KBM-7 (cell line): ENCODE data around the gene MS4A14.
A peak's percentile ranks its signal among the peaks of the same experiment; 100 is the strongest.
"Not testable (repeated sequence)": the region's sequence is repeated elsewhere in the genome, so short reads cannot be mapped to it uniquely, and the experiment has no call there.

Experiments
- DNase-seq: peaks from one replicate; pipeline ENCODE4 v3.0.0-alpha.2; 2015
- in situ Hi-C: fragments of 300-500 bp; cut with MboI; formaldehyde crosslinking; loops from 2 replicates; pipeline ENCODE4 v1.14.3; 2020; ENCODE audit warnings: low sequenced_read_pairs, low pct_unique_long_range_greater_than_20kb, mixed read lengths

MS4A14 gene

DNA sequence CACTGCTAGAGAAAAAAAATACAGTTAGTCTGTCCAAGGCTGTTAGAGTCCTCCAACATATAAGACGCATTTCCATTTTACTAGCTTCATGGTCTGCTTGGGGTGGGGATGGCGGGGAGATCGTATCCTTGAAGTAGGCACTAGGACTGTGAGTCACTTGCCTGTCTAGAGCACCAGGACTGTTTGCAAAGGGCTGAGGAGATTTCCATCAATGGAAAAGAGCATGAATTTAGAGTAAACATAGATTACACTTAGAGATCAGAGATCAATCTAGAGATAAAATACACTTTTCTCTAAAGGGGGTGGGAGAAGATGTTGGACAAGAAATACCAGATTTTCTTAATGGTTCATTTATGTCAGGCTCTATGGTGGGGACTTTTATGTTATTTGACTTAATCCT is 19.7 kb upstream of the MS4A14 start:
- in situ Hi-C loops, result no loop called here
- no peak for DNase-seq

DNA sequence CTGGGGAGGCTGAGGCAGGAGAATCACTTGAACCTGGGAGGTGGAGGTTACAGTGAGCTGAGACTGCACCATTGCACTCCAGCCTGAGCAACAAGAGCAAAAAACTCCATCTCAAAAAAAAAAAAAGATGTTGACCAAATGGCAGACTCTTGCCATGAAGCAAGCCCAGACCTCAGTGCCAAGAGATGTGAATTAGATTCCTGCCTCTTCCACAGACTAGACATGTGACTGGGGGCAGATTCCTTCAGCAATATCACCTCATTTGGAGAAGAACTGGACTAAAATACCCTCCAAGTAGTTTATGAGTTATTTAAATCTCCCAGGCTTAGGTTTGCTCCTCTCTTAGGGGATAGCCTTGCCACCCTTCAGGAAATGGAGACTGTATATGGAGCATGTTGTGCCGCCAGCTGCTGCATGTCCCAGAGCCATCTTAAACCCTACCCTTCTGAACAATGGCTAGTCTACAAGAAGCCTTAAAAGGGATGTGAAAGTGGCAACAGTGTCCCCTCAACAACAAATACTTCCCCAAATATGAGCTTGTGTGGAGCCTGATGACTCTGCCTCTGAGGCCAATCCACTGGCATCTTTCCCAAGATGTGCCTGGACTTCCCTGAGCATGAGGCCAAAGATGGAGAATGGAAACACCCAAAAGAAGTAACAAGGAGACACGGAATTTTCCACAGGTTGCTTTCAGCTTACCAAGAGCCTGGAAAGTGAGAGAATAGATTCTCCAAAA is 18.7 kb upstream of the MS4A14 start:
- in situ Hi-C loops, result no loop called here
- peak; percentile 70 for DNase-seq

DNA sequence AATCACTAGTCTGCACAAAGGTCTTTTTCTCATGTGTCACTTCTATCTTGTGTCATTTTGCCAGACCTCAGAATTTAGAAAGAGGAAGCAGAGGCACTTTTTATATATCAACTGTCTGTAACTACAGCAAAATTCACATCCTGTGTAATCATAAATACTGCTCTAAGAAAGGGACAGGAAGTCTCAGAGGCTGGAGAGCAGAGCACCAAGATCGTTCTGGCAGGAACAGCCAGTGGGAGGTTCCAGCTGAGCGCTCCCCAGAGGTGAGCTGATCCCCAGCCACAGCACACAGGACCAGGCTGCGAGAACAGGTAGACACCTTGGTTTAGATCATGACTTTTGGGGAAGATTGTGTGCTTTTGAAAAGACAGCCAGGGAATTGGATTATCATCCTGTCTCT is 17.9 kb upstream of the MS4A14 start, which contains the start of gene MS4A7:
MS4A7 (plus strand) TSS at position 179 of the 400 bp plus-strand sequence. CDS start 4,610 bp downstream, outside the sequence.
- DNase-seq, result peak; percentile 92
- in situ Hi-C loops, result no loop called here

DNA sequence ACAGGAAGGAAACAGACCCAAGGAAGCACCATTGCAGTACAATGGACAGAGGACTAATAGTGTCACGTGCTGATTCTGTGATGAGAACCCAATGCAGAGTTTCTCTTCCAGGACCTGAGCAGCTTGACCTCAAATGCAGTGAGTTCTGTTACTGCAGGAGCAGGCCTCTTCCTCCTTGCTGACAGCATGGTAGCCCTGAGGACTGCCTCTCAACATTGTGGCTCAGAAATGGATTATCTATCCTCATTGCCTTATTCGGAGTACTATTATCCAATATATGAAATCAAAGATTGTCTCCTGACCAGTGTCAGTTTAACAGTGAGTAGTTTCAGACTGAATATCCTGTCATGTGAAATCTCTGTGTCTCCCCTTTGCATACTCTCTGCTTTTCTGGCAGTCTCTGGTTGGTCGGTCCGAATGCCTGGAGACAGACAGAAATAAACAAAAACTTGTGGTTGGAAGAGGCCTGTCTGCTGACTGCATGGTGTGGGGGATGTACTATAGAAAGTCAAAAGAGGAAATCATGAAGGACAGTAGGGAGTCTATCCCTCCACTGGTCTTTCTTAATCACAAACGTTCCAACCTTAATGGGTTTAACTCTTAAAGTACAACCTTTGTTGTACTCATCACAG is 6.9 kb upstream of the MS4A14 start:
- DNase-seq, result peak; percentile 97
- in situ Hi-C loops, result no loop called here

DNA sequence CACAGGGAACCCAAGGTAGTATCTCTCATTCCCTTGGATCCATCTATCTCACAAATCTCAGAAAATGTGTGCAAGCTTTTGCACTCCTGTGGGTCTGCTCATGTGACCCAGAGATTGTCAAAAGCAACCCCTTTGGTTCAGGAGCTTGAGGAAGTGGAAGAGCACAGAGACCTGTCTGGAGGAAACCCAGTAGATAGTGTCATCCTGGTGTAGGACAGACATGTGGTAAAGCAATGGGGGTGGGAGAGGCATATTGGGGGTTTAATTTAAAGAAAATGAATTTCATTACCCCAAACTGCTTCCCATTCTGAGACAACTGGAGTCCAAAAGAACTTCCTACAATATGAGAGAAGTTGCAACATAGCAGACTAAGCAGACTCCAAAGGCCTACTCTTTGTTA is 5.8 kb upstream of the MS4A14 start:
- in situ Hi-C loops, result no loop called here
- peak; percentile 43 for DNase-seq

DNA sequence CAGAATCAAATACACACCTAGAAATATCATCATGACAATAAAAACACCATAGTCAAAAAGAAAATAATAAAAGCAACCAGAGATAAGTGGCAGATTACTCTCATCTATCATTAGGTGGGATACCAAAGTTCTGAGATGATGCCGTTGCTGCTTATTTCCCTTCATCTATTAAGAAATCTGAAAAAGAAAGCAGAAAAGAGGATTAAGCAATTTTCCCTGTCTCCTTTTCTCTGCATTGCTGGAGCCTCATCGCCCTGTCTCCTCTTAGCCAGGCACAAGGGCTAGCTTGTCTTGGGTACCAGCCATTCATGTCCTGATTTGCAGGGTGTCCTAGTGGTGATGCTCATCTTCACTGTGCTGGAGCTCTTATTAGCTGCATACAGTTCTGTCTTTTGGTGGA is 3.9 kb upstream of the MS4A14 start:
- in situ Hi-C loops, result no loop called here
- no peak for DNase-seq

DNA sequence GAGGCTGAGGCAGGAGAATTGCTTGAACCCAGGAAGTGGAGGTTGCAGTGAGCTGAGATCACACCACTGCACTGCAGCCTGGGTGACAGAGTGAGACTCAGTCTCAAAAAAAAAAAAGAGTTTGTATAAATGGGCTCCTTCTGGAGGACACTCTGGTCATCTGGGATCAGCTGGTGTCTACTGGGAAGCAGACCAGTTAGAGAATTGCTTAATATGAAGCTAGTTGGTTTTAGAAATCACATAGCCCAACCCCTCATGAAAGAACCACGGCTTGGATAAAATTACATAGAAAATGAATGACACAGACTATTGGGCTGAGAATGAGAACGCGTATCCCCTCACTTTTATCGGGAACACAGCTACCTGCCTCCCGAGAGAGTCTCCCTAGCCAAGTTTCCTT is 3.2 kb upstream of the MS4A14 start:
- no peak for DNase-seq
- in situ Hi-C loops, result no loop called here

DNA sequence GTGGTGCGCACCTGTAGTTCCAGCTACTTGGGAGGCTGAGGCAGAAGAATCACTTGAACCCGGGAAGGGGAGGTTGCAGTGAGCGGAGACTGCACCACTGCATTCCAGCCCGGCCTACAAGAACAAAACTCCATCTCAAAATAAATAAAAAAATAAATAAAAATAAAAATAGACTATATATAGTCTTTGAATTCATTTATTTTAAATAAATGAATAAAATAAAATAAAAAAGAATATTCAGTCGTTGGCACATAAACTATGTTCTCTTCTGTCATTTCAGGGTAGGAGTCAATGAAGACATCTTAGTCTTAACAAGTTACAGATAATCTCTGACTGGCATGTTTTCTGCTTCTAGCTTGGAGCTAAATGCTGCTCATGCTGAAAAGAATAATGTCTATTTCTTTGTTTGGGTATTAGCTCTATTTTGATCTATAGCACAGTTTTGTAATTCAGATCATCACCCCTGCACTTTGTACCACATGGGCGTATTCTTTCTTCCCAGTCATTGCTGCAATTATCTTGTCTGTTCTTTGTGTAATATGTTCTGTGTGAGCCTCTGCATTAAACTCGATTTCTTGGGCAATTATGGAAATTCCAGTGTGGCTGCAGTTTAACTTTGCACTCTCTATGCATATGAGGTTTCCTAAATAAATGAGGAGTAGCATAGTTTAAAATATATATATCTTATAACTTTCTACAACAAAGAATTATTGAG is 1.4 kb upstream of the MS4A14 start:
- DNase-seq, result no peak
- in situ Hi-C loops, result no loop called here

DNA sequence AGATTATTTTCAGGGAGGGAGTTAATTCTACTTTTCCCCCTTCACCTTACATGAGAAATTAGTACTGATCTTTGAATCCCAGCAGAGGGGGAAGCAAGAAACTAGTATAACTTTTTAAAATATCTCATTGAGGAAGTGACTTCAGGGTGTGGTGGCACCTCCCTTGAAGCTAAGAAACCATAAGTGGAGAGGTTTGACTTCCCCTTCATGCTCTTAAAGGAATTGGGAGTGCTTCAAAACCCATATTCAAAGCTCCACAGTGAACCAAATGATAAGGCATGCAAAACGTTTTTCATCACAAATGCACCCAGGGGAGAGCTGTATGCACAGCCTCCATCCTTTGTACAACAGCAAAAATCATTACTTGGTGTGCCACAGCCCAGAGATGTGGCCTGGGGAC is 540 bp downstream of the MS4A14 start:
- DNase-seq, result peak; percentile 87
- in situ Hi-C loops, result no loop called here

DNA sequence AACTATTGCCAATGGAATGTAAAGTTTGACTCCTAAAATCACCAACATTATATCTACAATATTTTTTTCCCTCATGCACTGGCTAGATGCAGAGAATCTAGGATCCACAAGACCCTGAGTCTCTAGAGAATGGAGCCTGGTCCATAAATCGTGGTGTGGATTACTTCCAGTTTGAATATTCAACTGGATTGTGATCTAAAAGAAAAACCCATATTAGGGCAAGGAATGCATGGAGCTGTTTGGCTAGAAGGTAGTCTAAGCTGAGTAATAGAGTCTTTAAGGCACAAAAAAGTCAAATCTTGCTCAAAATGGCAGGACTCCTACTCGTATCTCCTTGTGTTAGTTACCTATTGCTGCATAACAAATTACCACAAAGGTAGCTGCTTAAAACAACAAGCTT is 23.8 kb downstream of the MS4A14 start:
- in situ Hi-C loops, result no loop called here
- no peak for DNase-seq

DNA sequence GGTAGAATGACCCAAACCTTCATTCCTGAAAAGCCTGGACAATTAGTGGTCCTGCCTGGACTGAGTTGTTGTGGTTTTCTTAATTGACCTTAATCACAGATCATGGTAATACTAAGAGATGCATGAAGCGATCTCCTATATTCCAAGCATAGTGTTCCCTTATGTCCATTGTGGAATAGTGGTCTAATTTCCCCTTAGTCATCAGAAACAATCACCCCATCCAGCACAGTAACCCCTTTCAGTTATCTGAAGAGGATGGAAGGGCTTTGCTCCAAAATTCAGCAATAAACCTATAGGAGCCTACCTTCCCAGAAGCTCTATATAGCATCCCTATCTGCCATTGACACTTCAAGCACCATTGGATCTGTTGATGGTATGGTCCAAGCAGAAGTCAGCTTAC is 26.4 kb downstream of the MS4A14 start:
- in situ Hi-C loops, result no loop called here
- no peak for DNase-seq

DNA sequence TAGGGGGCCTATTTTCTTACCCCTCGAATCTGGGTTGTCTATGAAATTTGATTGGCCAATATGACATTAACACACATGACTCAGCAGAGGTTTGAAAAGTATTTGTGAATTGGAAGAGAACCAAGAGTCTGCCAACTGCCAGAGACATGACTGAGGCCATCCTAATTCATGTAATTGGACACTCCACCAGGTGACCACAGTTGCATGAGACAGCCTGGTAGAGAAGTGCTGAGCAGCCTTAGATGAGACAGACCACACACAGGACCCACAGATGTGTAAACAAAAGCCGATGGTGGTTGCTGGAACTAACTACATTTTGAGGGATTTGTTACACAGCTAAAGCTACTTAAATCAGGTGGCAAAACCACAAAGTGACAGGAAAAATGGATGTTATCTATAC is 32.3 kb downstream of the MS4A14 start:
- in situ Hi-C loops, result no loop called here
- peak; percentile 74 for DNase-seq

DNA sequence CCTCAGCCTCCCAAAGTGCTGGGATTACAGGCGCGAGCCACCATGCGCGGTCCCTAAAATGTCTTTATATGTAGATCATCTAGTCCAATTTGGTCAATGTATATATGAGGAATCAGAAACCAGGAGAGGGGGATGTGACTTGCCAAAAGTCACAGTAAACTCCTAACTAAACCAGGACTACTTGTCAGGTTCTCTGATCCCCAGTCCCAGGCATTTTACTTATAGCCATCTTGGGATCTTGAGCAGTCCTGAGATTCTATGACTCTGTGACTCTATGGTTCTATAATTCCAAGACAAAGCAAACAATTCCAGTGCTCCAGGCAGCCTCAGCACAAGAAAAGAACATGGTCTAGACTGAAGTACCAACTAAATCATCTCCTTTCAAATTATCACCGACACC is 33.0 kb downstream of the MS4A14 start, which contains the start of gene MS4A5:
MS4A5 (plus strand) TSS at position 301 of the 400 bp plus-strand sequence. CDS start 103 bp downstream, outside the sequence.
- in situ Hi-C loops, result no loop called here
- DNase-seq, result no peak

DNA sequence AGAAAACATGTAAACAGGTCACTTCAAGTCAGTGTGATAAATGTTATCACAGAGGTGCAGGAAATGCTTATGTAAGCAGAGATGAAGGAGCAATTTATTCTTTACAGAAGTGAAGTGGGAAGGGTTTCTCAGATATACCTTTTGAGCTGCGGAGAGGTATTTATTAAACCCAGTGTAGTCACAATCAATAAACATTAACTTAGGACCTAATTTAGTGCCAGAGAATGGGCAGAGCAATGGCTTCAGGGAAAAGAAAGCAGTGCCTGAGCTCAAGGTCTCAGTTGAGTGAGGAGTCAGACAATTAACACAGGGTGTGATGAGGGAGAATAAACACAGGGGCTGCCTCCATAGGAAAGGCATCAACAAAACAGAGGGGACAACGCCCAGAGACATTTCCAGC is 35.0 kb downstream of the MS4A14 start:
- DNase-seq, result no peak
- in situ Hi-C loops, result no loop called here

DNA sequence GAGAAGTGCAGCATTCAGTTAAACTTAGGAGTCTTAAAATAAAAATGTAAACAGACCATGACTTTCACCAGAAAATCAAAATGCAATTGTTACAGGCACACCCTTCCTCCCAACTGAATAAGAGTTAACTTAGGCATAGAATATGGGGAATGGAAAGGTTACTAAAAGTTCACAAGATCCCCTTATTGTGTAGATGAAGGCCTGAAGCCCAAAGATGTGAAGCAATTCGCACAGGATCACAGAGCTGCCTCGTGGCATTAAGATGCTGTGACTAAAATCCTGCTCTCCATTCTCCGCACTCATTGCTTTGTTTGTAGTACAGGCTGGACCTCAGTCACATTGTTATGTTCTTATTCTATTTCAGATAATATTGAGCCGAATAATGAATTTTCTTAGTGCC is 37.1 kb downstream of the MS4A14 start:
- in situ Hi-C loops, result no loop called here
- DNase-seq, result no peak

DNA sequence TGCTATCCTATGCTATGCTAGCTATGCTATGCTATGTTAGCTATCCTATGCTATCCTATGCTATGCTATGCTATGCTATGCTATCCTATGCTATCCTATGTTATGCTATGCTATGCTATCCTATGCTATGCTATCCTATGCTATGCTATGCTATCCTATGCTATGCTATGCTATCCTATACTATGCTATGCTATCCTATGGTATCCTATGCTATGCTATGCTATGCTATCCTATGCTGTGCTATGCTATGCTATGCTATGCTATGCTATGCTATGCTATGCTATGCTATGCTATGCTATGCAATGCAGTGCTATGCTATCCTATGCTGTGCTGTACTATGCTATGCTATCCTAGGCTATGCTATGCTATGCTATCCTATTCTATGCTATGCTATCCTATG is 50.8 kb downstream of the MS4A14 start:
- in situ Hi-C loops, result no loop called here
- DNase-seq, result no peak

DNA sequence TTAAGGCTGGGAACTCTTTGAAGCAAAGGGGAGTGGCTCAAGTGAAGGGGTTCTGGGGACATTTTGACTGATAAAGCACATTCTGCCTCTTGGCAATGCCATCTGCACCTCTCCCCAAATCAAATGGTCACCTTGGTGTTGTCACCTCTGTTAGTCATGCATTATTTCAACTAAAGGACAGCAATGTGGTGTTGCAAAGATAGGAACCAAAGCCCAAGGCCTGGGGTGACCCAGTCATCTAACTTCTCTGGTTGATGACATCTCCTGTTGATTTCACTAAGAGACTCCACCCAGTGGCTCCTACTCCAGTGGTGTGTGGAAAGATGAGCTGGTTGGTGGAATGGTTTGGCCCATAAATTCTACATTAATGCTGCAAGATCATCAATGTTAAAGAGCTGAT is 51.6 kb downstream of the MS4A14 start:
- in situ Hi-C loops, result no loop called here
- DNase-seq, result no peak

DNA sequence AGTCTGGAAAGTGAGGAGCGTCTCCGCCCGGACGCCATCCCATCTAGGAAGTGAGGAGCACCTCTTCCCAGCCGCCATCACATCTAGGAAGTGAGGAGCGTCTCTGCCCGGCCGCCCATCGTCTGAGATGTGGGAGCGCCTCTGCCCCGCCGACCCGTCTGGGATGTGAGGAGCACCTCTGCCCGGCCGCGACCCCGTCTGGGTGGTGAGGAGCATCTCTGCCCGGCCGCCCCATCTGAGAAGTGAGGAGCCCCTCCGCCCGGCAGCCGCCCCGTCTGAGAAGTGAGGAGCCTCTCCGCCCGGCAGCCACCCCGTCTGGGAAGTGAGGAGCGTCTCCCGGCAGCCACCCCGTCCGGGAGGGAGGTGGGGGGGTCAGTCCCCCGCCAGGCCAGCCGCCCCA is 54.9 kb downstream of the MS4A14 start:
- DNase-seq, in situ Hi-C loops: not testable (repeated sequence)

DNA sequence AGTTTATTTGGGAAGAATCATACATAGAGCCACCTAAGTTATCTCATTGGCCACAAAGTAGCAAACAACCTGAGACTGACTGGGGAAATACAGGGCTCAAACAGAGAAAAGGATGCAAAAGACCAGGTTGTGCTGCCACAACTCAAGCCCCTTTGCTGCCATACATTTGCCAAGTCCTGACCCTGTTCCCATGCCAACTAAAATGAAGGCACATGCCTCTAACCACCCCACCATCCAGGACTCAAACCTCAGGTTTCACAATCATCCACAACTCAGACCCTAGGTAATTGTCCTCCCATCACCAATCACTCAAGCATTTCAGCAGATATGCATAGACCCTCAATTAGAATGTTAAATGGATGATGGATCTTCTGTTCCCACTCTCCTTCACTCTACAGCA is 58.0 kb downstream of the MS4A14 start:
- in situ Hi-C loops, result no loop called here

DNA sequence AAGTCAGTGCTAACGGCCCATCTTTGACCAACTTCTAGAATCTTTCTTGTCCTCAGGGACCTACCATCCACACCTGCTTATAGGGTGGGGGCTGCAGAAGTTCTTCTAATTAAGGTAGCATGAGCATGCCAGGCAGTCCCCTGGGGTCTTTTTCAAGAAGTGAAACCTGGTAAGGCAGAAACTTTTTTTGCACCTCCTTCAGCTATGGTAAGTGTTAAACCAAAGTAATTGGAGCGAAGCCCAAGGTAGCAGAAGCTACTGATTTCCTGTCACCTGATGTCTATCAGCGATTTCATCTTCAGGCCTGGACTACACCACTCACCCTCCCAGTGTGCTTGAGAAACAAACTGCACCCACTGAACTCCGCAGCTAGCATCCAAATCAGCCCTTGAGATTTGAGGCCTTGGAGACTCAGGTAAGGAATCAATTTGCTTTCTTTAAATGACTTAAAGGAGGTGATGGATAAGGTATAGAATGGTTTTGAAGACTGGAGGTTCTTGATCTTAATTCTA is 59.3 kb downstream of the MS4A14 start, which contains the start of gene MS4A1:
MS4A1 (plus strand) TSS at position 317 of the 512 bp plus-strand sequence. CDS start 6,528 bp downstream, outside the sequence.
- DNase-seq, result no peak
- in situ Hi-C loops, result no loop called here

More for the DNA sequence above, 58.0 kb downstream of the MS4A14 start:
- DNase-seq, result no peak
